HG02870 (cell line): ENCODE data around the gene KLHL25.
"Not testable (repeated sequence)": the region's sequence is repeated elsewhere in the genome, so short reads cannot be mapped to it uniquely, and the experiment has no call there.

Experiments used
- ATAC-seq: cut with Tn5 transposase; IDR thresholded peaks from one replicate; pipeline ENCODE4 v1.9.1; 2021; ENCODE audit warnings: mild to moderate bottlenecking, moderate library complexity; ENCODE audit not compliant: unreplicated experiment

Gene KLHL25

DNA sequence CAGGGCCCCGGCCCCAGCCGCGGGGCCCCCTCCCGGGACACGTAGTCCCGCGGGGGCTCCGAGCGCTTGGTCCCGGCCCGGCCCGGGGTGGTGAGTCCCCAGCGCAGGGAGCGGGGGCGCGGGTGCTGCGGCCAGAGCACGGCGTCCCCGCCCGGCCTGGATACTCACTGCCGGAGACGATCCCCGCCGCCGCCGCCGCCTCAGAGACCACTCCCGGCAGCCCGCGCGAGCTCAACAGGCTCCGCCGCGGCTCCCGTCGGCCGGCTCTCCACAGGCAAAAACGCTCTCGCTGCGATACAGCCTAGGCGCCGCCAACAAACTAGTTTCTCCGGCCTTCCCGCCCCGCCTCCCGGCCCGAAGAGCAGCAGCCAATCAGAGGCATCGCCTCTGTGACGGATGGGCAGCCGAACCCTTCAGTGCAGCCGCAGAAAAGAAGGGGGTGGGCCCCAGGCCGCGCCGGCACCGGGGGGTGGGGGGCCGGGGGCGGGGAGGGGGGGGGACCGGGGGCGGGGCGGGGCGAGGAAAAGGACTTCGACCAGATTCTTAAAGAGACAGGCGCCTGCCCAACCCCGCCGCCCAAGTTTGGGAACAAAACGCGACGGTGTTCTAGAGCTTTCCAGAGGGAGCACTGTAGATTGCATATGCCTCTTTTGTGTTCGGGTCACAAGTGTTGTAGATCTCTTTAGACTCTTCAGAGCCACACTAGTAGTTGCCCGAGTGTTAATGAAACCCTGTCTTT is at the start of gene KLHL25:
Gene KLHL25, minus strand, starts transcription at position 328 of the 739 bp plus-strand sequence. CDS start 25,115 bp downstream, outside the sequence.
- peak; percentile 98 for ATAC-seq

DNA sequence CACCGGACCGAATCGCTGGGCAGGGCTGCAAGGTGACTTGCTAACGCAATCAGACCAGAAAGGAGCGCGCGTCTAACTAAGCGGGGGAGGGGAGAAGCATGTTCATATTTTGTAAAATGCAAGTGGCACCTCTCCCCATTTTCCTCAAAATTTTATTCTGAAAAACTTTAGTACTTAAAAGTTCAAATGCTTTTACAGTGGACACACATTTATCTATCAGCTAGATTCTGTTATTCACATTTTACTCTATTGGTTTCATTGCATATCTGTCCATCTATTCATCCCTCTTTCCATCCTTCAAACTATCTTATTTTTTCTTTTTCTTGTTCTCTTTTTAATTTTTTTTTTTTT is 46.1 kb upstream of the KLHL25 start:
- ATAC-seq, result no peak

GRCh38 chr15:85840079-85840801 is 45.5 kb upstream of the KLHL25 start:
- ATAC-seq, result peak; percentile 95

GRCh38 chr15:85839643-85840042 is 44.9 kb upstream of the KLHL25 start:
- ATAC-seq, result no peak

GRCh38 chr15:85838655-85839054 is 43.9 kb upstream of the KLHL25 start:
- ATAC-seq, result no peak

DNA sequence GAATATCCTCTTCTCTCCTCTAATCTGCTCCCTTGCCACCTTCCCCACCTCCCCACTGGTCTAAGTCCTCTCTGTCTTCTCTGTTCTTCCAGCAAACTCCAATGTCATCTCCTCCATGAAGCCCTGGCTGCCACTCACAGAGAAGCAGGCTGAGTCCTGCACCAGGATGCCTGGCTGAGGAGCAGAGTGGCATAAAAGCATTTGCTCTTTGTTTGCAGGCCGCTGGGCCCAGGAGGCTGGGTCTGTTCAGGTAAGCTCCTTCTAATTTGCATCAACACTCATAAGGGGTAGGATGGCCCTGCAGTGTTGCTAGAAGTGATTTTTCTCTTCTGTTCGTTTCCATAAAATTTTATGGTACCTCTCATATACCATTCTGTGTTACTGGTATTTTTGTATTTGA is 43.2 kb upstream of the KLHL25 start:
- no peak for ATAC-seq

- ATAC-seq, result no peak
Observed at GRCh38 chr15:85837011-85837433, 42.3 kb upstream of the KLHL25 start.

GRCh38 chr15:85834651-85835050 is 39.9 kb upstream of the KLHL25 start:
- no peak for ATAC-seq

- no peak for ATAC-seq
Observed at GRCh38 chr15:85832394-85832793, 37.7 kb upstream of the KLHL25 start.

DNA sequence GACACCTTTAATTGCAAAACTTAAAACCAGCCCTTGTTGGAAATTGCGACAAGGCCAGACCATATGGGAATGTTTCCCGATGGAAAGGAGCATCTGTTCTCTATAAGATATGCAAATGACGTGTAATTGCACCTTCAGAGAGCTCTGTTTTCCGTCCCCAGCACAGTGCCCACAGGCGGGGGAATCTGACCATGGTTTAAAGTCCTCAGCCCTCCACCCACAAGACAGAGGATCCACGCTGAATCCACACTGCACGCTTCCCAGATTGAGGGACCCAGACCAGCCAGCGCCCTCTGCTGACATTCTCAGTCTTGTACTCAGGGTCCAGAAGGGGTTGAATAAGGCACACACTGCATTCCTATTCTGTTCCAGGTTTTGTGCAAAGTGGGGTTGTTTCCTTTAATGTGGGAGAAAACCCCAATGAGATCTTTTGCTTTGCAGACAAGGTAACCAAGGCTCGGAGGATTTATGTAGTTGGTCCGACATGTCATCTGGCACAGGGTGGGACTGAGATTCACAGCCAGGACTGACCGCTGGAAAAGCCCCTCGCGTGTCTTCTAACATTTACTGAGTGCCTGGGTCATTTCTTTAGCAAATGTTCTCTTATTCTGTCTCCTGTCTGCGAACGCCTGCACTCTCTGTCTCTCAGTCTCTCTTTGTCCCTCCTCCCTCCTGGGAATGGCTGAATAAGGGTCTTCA is 36.8 kb upstream of the KLHL25 start:
- ATAC-seq, result no peak

- ATAC-seq, result not testable (repeated sequence)
Observed at GRCh38 chr15:85829754-85830153, 35.0 kb upstream of the KLHL25 start.

DNA sequence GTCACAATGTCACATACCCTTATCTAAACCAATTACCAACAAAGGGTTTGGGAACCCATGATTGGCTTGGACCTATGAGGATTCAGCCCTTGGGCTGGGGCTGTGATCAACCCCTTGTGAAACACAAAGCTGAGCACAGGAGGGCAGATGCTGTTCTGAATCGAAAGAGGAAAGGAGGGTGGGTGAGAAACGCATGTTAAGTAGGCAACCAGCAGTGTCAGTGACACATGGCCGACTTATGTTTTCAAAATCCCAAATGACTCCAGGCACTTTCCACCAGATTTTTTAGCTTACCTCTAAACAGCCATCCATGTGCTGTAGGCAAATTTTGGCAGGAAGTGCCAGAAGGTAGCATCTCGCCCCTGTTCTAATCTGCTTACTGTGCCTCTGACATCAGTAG is 34.1 kb upstream of the KLHL25 start:
- no peak for ATAC-seq

GRCh38 chr15:85828126-85828525 is 33.4 kb upstream of the KLHL25 start:
- ATAC-seq, result no peak

DNA sequence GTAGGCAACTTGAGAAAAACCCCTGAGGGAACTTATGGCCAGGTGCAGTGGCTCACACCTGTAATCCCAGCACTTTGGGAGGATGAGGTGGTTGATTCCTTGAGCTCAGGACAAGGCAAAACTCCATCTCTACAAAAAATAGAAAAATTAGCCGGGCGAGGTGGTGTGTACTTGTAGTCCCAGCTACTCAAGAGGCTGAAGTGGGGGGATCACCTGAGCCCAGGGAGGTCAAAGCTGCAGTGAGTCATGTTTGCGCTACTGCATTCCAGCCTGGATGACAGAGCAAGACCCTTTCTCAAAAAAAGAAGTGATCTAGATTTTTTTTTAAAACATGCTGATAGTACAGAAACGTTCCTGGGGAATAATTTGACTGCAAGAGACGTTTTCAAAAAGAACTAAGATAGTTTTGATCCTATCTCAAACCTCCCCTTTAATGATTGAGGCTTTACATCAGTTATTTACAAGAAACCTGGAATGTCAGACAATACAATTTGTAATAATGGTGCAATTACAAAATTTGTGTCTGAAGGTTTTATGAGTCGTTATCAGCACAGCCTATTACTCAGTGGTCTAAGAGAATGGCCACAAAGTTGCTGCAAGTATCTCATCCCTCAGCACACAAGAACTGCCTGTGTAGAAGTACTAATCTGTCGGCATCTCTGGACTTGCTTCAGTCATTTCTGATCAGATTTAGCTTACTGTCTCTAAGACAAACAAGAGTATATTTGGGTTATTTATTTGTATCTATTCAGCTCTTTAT is 32.2 kb upstream of the KLHL25 start:
- no peak for ATAC-seq

- no peak for ATAC-seq
Observed at GRCh38 chr15:85825719-85826118, 31.0 kb upstream of the KLHL25 start.

DNA sequence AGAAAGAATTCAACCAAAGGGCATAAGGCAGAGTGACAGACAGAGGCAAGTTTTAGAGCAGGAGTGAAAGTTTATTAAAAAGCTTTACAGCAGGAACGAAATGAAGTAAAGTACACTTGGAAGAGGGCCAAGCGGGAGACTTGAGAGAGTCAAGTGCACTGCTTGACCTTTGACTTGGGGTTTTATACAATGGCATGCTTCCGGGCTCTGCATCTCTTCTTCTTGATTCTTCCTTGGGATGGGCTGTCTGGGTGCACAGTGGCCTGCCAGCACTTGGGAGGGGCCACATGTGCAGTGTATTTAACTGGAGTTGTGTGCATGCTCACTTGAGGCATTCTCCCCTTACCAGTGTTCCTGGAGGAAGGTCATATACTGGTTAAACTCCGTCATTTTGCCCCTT is 30.4 kb upstream of the KLHL25 start:
- no peak for ATAC-seq

GRCh38 chr15:85821545-85821944 is 26.8 kb upstream of the KLHL25 start:
- no peak for ATAC-seq

- no peak for ATAC-seq
Observed at GRCh38 chr15:85819938-85820337, 25.2 kb upstream of the KLHL25 start.

DNA sequence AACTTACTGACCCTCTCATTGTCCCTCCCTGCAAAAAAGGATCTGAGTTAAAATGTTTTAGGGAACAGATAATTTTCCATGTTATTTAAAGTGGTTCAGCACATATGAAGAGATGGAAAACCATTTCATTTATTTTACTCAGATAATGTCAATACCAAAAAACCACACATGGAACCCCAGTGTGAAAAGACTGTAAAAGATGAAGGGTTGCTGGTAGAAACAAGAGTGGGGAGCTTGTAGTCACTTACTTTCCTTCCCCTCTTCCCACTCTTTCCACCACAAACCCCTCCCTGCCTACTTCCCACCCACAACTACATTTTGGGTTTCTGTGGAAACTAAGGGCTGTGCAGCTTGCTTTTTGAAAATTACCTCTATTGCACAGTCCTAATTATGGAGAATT is 18.5 kb upstream of the KLHL25 start:
- no peak for ATAC-seq

DNA sequence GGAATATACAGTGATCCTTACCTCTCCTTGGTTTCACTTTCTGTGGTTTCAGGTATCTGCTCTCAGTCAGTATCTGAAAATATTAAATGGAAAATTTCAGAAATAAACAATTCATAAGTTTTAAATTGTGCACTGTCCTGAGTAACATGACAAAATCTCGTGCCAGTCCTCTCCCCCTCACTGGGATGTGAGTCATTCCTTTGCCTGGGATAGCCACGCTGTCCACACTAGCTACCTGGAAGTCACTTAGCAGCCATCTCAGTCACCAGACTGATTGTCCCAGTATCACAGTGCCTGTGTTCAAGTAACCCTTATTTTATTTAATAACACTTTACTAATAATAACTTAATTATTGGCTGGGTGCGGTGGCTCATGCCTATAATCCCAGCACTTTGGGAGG is 15.3 kb upstream of the KLHL25 start:
- ATAC-seq, result no peak

DNA sequence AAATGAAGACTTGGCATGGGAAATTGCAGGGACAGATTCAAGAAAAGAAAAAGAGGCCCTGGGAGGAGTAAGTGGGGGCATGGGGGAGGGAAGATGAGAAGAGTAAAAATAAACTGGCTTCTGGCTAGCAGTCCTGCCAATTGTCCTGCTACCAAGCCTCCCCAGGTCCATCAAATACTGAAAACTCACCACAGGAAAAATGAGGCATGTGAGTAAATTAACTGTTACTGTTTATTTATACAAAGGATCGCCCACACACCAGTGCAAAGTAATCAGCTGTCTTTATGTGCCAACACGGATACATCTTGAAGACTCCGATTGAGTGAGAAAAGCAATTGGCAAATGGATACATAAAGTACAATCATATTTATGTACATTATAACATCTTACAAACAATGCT is 10.7 kb upstream of the KLHL25 start:
- no peak for ATAC-seq
